ENCODE data around the gene IL1RAPL1. TPM values are rescaled to one million over a fixed set of nuclear protein-coding genes. Genes with fewer than 3 reads are reported as not detected.

The IL1RAPL1 gene
- total and polyA plus RNA-seq, 2 experiments from 2014 or later, result 0.18 to 0.49 TPM

GRCh38 chrX:28675173-28675572, 87.9 kb downstream of the IL1RAPL1 start:
- Mint-ChIP-seq H3K9me3 (no peaks in the 10 kb centered on the region), H3K27ac (no peak overlapping the region), H3K4me1 (peaks cover 6% of the 10 kb centered on the region; the same call in 1 of the 3 replicates), H3K27me3 (ENCODE audit: insufficient read depth, low read depth, poor library complexity) (no peaks in the 10 kb centered on the region), H3K4me3 (no peak overlapping the region), H3K36me3 (ENCODE audit: low read depth) (no peaks in the 10 kb centered on the region)
- TF ChIP-seq STAT1 (IDR thresholded peaks at IDR 0.05; ENCODE audit: unreplicated experiment) (no peak), CREB1 (CRISPR knock-in tag; IDR thresholded peaks at IDR 0.05; ENCODE audit: low read depth) (no peak), NANOG (IDR thresholded peaks at IDR 0.05; ENCODE audit: borderline replicate concordance) (no peak), ETS1 (IDR thresholded peaks at IDR 0.05) (no peak), ZNF331 (CRISPR knock-in tag; IDR thresholded peaks at IDR 0.05; ENCODE audit: low read depth) (no peak), EZH2phosphoT487 (IDR thresholded peaks at IDR 0.05; ENCODE audit: unreplicated experiment) (no peak), ZNF462 (CRISPR knock-in tag; IDR thresholded peaks at IDR 0.05) (no peak), ZNF114 (CRISPR knock-in tag; IDR thresholded peaks at IDR 0.05) (no peak), REST (IDR thresholded peaks at IDR 0.05; ENCODE audit: unreplicated experiment) (no peak), POLR2AphosphoS5 (IDR thresholded peaks at IDR 0.05; ENCODE audit: low read depth) (no peak), JUNB (IDR thresholded peaks at IDR 0.05; ENCODE audit: unreplicated experiment) (no peak)
- H3K36me3 ChIP-seq (ENCODE audit: insufficient read depth), result no peaks in the 10 kb centered on the region
- H4K20me1 ChIP-seq (replicated peaks; ENCODE audit: insufficient read depth), result no peaks in the 10 kb centered on the region
- no peak overlapping the region for H3K27ac ChIP-seq (ENCODE audit: low read depth)
- no peaks in the 10 kb centered on the region for H3K79me2 ChIP-seq (replicated peaks; ENCODE audit: insufficient read depth)
- H3K4me2 ChIP-seq, result no peak overlapping the region
- no peak for DNase-seq (ENCODE audit: low spot score)
- no peak overlapping the region for H2AFZ ChIP-seq
- ATAC-seq, result no peak
- H3F3A ChIP-seq (replicated peaks; ENCODE audit: low read depth), result no peaks in the 10 kb centered on the region
- H3K9me2 ChIP-seq (ENCODE audit: insufficient read depth), result no peaks in the 10 kb centered on the region
- no peaks in the 10 kb centered on the region for H3K27me3 ChIP-seq (ENCODE audit: insufficient read depth)
- no peak overlapping the region for H3K4me3 ChIP-seq
- H3K4me1 ChIP-seq (ENCODE audit: insufficient read depth), result no peaks in the 10 kb centered on the region

Data from GM23338 (cell line).